Mammary epithelial cell (primary cell): ENCODE results near the gene AQP6.

ENCODE experiments used
- EZH2 ChIP-seq: IDR thresholded peaks from 2 replicates; pipeline ENCODE4 v1.6.1; 2012; ENCODE audit warnings: low read length, inconsistent platforms, borderline replicate concordance
- TF ChIP-seq, protein P1 (sequence below), 2 donors: IDR thresholded peaks in 1 of 2; conservative IDR thresholded peaks in 1 of 2; 2 replicates each; pipeline ENCODE4 v1.5.1; 2011 to 2012; ENCODE audit warnings: inconsistent platforms in 2 of 2, low read length in 2 of 2, mild to moderate bottlenecking in 2 of 2, control low read depth in 1 of 2, low read depth in 1 of 2; ENCODE audit not compliant: insufficient read depth in 1 of 2; ENCODE audit errors: extremely low read depth in 1 of 2

GRCh38 chr12:49932533-49933130 lies 40.1 kb upstream of the AQP6 start:
- TF ChIP-seq, protein P1, sequence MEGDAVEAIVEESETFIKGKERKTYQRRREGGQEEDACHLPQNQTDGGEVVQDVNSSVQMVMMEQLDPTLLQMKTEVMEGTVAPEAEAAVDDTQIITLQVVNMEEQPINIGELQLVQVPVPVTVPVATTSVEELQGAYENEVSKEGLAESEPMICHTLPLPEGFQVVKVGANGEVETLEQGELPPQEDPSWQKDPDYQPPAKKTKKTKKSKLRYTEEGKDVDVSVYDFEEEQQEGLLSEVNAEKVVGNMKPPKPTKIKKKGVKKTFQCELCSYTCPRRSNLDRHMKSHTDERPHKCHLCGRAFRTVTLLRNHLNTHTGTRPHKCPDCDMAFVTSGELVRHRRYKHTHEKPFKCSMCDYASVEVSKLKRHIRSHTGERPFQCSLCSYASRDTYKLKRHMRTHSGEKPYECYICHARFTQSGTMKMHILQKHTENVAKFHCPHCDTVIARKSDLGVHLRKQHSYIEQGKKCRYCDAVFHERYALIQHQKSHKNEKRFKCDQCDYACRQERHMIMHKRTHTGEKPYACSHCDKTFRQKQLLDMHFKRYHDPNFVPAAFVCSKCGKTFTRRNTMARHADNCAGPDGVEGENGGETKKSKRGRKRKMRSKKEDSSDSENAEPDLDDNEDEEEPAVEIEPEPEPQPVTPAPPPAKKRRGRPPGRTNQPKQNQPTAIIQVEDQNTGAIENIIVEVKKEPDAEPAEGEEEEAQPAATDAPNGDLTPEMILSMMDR (conservative IDR thresholded peaks at IDR 0.05 in 1 of 2, IDR thresholded peaks at IDR 0.05 in 1 of 2; ENCODE audit: extremely low read depth in 1 of 2, insufficient read depth in 1 of 2, low read depth in 1 of 2, low read length in 2 of 2), result no peak
- no peak for TF ChIP-seq EZH2
